GOT3 (cell line): Measurements from ENCODE around the gene SNAP25.

Experiments used
- DNase-seq: peaks from one replicate; lab custom pipeline; 2025; ENCODE audit warnings: mixed read lengths; lab: John Stamatoyannopoulos, UW

Gene SNAP25

DNA sequence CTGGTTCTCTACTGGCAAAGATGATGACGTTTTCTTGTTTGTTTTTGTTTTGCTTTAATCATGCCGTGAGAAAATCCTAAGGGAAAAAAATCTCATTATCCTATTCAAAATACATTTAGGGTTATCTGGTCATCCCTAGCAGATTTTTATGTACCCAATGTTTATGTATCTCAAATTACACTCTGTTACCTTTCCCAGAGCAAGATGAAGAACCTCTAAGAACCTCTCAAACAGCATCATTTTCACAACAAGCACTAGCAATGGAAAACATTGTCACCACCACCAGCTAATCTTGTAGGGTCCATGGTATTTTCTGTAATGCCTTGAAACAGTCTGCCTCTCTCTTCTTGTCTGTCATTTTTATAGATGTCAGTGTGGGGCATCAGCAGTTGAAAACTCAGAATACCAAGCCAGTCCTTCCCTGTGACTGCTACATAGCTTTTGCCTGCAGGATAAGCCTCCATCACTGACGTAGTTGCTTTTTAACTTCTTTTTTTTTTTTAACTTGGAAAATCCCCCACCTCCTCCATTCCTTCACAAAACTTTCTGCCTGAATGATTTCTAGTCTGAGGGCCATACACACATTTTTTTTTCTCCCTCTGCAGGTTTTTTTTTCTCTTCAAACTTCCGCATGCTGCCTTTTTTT, 2.4 kb upstream of the SNAP25 start:
- no peak for DNase-seq

DNA sequence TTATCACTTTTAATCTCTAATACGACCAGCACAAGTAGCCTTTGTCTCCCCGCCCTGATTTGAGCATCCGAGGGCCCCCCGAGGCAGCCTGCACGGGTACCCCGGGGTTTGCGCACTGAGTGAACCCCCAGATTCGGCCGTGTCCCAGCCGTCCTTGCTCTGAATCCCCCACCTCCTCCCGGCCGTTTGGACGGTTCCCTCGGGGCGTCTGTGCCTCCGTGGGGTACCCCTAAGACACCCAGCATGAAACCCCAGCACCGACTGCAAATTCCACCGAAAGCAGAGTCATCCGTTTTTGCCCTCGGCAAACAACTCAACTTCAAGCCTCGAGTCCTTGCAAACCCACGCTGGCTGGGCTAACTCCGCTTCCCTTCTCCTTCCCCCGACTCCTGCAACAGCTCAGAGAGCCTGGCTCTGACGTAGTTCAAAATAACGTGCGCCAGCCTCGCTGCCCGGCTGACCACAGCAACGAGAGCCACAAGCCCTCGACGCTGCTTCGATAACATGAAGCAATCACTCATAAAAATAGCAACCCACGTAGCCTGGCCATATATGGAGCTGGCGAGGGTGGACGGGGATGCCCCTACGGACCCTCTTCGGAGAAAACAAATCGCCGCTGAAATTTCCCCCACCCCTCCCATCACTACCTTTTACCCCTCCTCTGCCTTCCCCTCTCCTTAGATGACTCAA, 764 bp upstream of the SNAP25 start:
- DNase-seq = peak; percentile 58

DNA sequence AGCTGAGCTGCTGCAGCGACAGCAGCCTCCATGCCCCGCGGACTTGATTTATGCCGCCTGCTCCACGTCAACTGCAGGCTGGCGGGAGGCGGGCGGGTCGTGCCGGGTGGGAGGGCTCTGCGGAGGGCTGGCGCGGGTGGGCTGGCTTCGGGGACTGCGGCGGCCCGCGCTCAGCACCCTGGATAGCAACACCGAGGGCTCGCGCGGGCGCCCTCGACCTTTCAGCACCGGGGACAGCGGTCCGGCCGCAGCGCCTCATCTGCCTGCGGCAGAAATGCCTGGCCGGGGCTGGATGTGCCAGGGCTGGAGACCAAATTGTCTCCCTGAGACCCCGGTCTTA, 792 bp downstream of the SNAP25 start:
- peak; percentile 53 for DNase-seq

DNA sequence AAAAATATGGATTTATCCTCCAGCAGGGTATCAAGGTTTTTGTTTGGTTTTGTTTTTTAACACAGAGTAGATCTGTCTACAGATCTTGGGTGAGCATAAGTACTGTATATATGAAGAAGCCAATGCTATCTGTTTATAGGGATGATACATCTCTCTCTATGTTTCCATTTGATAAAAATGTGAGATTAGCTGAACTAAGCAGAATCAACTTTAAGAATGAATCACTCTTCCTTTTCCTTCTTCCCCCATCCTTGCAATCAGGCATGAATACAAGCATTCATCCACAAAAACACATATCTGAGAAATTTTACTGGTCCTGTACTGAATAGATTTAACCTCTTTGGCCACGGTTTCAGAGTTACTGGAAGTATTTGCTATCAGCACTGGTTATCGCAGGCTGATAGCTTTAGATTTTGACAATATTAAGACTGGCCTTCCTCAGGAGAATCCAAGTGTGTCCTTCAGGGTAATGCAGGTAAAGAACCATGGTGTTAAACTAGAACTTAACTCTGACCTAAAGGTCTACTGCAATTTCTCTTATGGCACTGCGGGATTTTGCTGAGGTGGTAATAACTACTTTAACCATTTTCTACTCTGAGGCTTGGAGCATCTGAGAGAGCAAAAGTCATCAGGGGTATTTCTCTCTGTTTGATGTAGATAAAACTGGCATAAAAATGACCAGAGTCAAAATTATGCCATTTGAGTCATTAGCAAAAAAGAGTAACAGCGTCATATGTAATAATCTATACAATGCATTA, 1.5 kb downstream of the SNAP25 start:
- no peak for DNase-seq

DNA sequence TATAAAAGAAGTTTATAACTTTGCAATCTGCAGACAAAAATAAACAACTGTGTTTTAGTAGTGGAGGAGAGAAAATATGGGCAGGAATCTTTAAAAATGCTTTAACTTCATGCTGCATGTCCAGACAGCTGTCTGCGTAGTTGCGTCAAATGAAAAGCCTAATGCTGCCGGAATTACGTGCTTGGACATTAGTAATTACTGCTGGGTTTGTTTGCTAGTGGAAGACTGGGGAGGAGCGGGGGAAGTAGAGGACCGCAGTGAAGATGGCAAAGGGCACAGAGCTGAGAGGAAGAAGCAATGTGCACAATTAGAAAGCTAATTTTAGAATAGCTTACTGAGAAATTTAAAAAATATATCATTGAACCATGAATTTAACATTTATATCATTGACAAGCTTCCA, 2.4 kb downstream of the SNAP25 start:
- no peak for DNase-seq

DNA sequence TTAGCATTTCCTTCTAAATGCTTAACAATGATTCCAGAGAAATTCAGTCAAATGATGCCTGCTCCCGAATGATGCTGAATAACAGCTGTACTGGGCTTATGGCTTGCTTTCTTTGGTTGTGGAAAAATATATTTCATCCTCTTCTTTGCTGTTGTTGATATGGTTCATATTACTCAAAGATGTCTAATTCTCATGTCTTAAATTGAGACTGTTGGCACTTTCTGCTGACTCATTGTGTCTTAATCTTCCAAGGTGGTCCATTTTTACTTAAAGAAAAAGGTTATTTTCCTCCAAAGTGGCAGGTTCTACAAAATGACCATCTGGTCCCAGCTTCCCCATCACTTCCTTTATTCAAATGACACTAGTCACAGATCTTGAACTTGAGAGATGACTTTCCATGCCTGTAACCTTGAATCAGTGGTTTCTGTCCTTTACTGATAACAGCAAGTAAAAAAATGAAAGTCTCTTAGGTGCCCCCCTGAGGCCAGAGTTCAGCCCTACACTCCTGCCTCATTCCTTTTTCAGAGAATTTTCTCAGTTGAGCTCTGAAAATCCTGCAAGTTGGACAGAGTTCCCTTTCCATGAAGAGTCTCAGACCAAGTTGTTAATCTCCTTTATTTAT, 6.9 kb downstream of the SNAP25 start:
- DNase-seq = no peak

DNA sequence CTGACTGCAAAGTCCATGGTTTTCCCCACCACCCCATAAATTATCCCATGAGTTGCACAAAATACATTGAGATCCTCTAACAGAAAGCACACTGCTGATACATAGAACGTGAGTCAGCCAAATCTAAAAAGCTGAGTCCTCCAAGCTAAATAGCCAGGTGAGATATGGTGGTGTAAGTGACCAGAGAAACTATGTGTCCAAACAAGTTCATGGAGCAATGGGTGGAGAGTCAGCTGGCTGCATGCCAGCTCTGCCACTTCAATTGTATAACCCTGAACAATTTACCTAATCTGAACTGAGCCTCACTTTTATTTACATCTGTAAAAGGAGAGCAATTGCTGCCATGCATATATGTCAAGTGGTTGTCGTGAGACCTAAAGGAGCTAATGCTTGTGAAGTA, 9.7 kb downstream of the SNAP25 start:
- no peak for DNase-seq

DNA sequence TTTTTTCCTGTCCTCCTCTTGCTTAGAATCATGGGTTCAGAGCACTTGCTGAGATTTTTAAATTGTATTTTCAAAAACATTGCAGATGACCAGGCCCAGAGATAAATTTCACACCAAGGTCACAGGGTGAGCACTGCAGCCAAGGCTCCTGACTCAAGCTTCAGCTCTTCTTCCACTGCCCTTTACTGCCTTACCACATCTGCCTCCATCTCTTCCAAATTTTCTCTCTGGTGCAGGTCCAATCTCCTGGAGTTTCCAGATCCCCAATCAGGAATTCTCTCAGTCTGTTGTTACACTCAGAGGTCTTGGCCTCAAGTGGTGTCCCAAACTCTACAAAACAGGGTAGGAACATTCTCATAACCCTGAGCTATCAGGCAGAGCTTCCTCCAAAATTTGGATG, 12.7 kb downstream of the SNAP25 start:
- DNase-seq = no peak

DNA sequence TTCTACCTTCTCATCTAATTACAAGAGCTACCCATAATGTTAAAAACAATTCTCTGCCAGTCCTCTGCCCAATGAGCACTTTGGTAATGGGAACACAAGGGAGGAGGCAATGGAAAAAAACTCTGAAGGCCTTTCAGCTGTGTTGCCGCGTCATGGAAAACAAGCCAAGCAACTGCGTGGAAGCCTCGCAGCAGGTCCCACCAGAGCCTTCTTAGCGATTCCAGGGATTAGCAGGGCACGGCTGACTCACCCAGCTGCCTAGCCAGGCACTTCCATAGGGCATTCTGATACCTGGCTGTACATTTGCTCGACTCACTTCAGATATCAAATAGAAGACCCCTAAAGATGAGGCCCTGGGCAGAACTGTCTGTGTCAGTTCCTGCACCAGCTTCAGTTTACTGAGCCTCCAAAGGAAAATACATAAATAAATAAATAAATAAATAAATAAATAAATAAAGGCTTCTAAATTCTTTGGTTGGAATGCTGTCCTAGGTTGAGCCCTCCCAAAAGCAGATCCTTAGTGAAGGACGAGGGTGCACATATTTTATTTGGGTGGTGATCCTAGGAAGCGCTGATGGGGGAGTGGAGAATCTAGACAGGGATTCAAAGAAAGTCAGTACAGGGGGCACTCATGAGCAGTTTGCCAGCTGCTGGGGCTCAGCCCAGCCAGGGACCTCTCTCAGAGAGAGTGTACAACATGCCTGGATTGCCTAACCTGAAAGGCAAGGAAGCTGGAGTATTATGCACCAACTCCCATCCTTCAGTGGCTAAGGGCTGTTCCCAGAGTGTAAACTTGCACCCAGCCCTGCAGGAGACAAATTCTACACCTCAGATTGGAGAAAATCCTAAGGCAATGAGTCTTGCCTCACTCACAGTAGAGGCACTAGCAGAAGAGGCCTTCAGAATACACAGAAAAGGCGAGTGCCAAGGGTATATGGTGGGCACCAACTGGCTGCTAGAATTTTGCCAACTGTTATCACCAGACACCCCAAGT, 18.2 kb downstream of the SNAP25 start:
- DNase-seq = no peak

DNA sequence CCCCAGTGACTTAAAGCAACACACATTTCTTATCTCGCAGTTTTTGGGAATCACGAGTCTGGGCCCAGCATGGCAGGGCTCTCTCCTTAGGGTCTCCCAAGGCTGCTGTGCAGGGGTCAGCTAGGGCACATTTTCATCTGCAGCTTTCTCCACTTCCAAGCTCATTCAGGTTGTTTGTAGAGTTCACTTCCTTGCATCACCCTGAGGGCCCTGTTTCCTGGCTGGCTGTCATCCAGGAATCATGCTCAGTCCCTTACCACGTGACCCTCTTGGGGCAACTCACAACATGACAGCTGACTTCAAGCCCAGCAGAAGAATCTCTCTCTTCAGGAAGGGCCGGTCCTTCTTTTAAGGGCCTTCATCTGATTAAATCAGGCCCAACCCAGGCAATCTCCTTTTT, 21.3 kb downstream of the SNAP25 start:
- no peak for DNase-seq

DNA sequence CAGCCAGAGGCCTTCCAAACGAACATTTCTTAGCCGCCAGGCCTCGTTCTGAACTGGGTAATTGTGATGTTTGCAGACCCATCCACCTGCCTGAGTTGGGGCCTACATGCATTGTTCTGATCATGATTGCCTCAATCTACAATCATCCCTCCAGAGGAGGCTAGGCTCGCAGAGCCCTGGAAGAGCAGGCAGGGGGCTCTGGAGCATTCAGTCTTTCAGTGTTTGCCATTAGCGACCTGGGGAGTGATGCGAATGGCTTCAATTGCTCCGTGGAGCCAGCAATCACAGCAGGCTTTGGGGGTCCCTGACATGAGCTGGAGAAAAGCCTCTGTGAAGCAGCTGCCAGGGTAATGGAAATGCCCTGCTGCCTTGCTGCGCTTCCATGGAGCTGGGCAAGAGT, 22.0 kb downstream of the SNAP25 start:
- no peak for DNase-seq

DNA sequence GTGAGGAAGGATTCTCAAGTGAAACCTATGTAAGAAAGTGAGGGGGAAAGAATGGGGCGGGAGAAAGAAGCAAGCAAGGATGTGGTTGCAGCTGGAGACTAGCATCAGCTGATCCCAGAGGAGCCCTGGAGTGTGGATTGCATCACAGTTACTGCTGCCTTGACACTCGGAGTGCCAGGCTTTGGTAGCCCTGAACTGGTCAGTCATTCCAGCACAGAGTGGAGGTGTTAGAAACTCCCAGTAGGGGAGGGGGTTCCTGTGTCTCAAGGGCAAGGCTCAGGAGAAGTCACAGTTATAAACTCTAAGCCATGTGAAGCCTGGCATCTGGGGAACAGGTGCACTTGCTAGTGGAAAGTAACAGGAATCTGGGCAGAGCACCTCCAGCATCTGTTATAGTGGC, 23.5 kb downstream of the SNAP25 start:
- DNase-seq = no peak

DNA sequence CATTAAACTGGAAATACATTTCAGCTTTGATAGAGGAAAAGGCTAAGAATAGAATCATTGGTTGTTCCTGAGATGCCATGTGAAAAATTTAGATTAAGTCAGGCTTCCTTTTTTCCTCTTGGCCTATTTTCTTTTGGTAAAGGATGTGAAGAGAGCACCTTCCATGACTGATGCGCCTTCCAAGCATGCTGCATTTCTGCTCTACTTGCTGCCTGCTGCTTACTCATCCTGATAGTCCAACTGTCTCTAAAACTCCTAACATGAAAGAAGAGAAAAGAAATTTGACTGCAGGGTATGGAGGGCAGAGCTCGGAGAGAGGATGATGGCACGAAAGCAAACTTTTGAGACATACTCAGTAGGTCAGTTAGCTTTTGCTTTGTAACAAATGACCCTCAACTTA, 28.8 kb downstream of the SNAP25 start:
- DNase-seq = no peak

DNA sequence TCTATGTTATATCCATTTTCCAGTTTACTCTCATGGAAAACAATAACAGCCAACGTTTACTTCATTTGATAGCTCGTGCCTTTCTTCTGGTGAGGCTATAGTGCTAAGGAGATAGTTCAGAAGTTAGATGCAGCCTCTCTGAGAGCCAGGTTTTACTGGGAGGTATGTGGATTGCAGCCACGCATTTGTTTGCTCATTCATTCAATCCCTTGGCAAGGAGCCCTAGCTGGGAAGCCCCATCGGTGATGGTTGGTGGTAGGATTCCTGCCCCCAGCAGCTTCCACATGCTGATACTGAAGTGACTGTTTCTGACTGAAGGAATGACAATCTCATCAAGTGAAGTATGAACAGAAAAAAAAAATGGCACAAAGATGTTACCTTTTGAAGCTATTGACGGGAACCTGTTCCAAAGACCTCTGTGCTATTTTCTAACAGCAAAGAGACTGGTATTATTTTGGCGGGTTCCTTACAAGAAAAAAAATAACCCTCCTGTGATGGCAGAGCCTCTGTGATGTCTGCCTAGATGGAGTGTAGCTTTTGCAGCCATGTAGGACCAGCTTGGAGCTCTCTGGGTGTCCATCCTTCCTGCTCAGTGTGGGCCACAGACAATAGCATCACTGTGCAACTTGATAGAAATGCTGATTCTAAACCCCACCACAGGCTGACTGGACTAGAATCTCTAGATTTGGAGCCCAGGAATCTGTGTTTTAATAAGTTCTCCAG, 30.6 kb downstream of the SNAP25 start:
- DNase-seq = no peak

DNA sequence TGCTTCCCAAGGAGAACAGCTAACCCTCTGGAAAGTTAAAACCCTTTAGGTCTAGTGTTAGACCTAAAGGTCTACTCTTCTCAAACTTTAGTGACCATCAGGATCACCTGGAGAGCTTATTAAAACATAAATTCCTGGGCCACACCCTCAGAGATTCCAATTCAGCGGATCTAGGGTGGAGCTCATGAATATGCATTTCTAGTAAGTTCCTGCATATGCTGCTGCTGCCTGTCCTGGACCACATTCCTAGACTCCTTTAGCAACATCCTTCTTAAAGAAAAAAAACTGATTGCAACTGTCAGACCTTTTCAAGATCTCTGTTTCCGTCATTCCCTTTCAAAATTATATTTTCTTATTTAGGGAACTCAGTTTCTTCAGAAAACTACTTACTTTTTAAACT, 31.2 kb downstream of the SNAP25 start:
- no peak for DNase-seq

DNA sequence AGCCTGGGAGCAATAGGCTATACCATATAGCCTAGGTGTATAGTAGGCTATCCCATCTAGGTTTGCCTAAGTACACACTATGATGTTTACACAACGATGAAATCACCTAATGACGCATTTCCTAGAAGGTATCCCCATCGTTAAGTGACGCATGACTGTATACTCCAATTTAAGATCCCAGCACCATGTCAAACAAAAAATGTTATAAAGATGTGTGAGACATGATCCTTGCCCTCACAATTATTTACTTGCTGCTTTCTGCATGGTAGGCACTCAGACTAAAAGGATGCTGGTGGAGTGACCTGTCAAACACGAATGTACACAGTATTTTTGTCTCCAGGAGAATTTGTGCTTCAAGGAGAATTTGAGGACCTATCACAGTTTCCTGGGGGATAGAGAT, 32.3 kb downstream of the SNAP25 start:
- no peak for DNase-seq

DNA sequence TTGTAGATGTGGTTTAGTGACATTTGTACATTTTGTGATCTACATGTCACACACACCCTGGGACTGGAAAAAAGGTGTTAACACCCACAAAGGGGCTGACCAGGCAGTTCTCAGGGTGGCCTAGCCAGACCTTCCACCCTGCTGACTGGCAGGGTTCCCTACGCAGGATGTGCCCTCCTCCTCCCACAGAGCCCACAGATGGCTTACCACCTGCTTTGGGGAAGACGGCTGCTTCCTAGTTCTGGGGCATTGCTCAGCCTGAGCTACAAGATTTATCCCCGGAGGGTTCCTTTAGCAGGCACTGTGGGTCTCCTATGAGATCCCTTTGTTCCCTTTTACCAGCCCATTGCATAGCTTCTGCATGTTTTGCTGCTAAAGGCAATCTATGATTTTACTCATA, 35.1 kb downstream of the SNAP25 start:
- DNase-seq = no peak

DNA sequence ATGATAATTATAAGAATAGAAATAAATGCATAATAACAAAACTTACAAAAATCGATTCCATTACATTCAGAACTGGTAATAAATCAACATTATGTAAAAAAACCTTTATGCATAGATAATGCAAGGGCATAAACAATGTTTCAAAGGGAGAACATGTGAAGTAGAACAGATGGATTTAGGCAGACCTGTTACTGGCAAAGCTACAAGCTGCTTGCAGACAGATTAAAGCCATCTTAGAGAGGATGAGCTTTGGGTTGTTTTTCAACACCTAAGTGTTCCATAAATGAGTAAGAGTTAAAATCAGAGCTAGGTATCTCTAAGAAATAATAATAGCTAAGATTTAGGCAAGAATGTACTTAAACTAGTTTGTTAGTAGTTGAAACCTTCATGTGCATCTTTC, 37.2 kb downstream of the SNAP25 start:
- no peak for DNase-seq

DNA sequence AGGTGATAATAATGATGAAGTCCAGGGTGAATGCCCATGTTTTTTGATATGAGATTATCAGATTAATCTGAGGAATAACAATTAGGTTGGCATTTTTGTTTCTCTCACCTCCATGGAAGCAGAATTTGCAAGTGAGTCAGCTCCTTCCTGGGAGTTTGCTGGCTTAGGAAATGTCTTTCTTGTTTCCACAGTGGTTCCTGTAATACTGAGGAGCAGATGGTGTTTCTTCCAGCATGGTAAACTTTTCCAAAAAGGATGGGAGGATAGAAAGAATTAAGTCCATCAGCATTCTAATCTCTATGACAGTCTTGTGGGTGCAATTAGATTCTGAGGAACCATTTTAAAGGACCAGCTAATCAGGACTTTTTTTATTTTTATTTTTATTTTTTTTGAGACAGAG, 40.5 kb downstream of the SNAP25 start:
- no peak for DNase-seq

DNA sequence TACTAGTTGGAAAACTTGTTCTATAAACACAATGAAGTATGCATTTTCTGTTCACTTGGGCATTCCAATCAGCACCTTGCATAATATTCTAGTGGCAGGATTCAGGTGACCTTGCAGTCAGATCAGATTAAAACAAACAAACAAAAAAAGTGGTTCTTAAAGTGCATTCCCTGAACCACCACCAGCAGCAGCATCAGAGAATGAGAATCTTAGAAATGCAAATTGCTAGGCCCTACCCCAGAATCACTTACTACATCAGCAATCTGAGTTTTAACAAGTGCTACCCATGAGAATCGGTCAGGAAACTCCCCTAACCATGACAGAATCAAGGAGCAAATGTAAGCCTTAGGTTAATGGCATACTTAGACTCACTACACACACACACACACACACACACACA, 41.7 kb downstream of the SNAP25 start:
- no peak for DNase-seq

DNA sequence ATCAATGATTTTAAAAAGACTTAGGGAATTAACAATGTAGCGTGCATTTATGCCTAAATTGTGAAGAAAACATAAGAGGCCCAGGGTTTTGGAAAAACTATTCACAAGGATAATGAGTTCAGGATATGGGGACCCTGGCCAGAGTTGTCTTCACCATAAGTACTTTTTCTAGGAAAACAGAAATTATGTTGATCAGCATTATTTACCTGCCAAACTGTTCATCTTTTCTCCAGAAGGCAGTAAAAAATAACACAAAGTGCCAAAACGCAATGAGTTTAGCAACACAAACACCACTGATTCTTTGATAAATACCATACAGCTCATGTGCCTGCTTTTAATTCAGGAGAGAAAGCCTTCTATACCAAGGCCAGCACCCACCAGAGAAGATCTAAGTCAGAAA, 43.1 kb downstream of the SNAP25 start:
- no peak for DNase-seq
